Upper lobe of left lung (tissue), 6 donors: ENCODE measurements around the gene GSTM2. TPM values are rescaled to one million over a fixed set of nuclear protein-coding genes. Genes with fewer than 3 reads are reported as not detected.

Source experiments
- ATAC-seq, 2 donors: fragments of 200-7000 bp; cut with Tn5 transposase; one replicate each; pipeline ENCODE4 v1.9.1; 2022; ENCODE audit warnings: mild to moderate bottlenecking in 2 of 2, moderate library complexity in 2 of 2; ENCODE audit not compliant: low FRiP score in 2 of 2
- DNase-seq, 2 donors: peaks; one replicate each; pipeline ENCODE4 v3.0.0-alpha.2; 2019 to 2020
- H3K27ac ChIP-seq, 4 donors: fragments of 200-600 bp; sonication (generic); one replicate each; pipeline ENCODE4 v1.5.1; 2016 to 2019
- H3K27me3 ChIP-seq, 4 donors: fragments of 200-600 bp; sonication (generic); one replicate each; pipeline ENCODE4 v1.5.1; 2017 to 2019
- H3K36me3 ChIP-seq, 4 donors: fragments of 200-600 bp; sonication (generic); one replicate each; pipeline ENCODE4 v1.5.1; 2016 to 2019
- H3K4me1 ChIP-seq, 4 donors: fragments of 200-600 bp; sonication (generic); one replicate each; pipeline ENCODE4 v1.5.1; 2018 to 2019
- H3K4me3 ChIP-seq, 4 donors: fragments of 200-600 bp; sonication (generic); one replicate each; pipeline ENCODE4 v1.5.1; 2017 to 2019; ENCODE audit warnings: mild to moderate bottlenecking in 2 of 4, moderate library complexity in 1 of 4
- H3K9me3 ChIP-seq, 4 donors: fragments of 200-600 bp; sonication (generic); one replicate each; pipeline ENCODE4 v1.5.1; 2018 to 2019
- CTCF ChIP-seq, 6 experiments: fragments of 450-650 bp in 4 of 6; fragments of 200-600 bp in 2 of 6; sonication (generic) in 2 of 6; IDR thresholded peaks; one replicate each; pipeline ENCODE4 v1.5.1; 2016 to 2019; ENCODE audit warnings: antibody characterized with exemption in 6 of 6
- EP300 ChIP-seq, 4 donors: sonication (generic); formaldehyde crosslinking; IDR thresholded peaks; one replicate each; pipeline ENCODE4 v1.5.1; 2017; ENCODE audit warnings: antibody characterized with exemption in 4 of 4, control low read depth in 2 of 4
- POLR2A ChIP-seq, 4 donors: fragments of 450-650 bp; IDR thresholded peaks; one replicate each; pipeline ENCODE4 v1.5.1; 2016 to 2017; ENCODE audit warnings: antibody characterized with exemption in 4 of 4, mild to moderate bottlenecking in 2 of 4
- POLR2AphosphoS5 ChIP-seq, 2 donors: sonication (generic); formaldehyde crosslinking; IDR thresholded peaks; one replicate each; pipeline ENCODE4 v1.5.1; 2017; ENCODE audit warnings: antibody characterized with exemption in 2 of 2
- WGBS, 2 donors: methylation state at CpG; one replicate each; pipeline ENCODE4 v1.1.5; 2017 to 2018; 5-methylcytosine and 5-hydroxymethylcytosine counted together
- total RNA-seq, 6 donors: library from RNA; depleted of rRNA in 4 of 6; stranded (reverse); fragments of >200 nt in 4 of 6; gene quantifications; one replicate each; pipeline versions ENCODE4 v1.1.0 to v1.2.1, GENCODE V29; 2016 to 2021
- donor health status: DM: no; HTN: no; CAD: no; lungs with moderate emphysema.
- donor health status: DM: no; HTN: yes; CAD: no; lungs with severe emphysema.

The GSTM2 gene
- total RNA-seq, 6 donors from 2014 or later = 19.0 to 263 (median 31.6) TPM

GRCh38 chr1:109620841-109621286 lies 47.0 kb upstream of the GSTM2 start:
- Histone ChIP-seq H3K9me3 (no peaks in the 10 kb centered on the region), H3K27ac (peak overlapping the region; percentile 86 to 93 (median 88)), H3K4me3 (peak overlapping the region; percentile 49 to 90 (median 74)), H3K36me3 (peaks cover 0 to under 1% (median 0%) of the 10 kb centered on the region in 4 donors), H3K27me3 (no peaks in the 10 kb centered on the region), H3K4me1 (peaks cover 47 to 73% (median 64%) of the 10 kb centered on the region in 4 donors)
- ATAC-seq (peak; percentile 87 to 89), DNase-seq (peak; percentile 93 to 98)
- TF ChIP-seq POLR2AphosphoS5 (IDR thresholded peaks at IDR 0.05) (peak; percentile 73 to 74), POLR2A (IDR thresholded peaks at IDR 0.05) (peak in 1 of 4 donors; percentile 41), CTCF (IDR thresholded peaks at IDR 0.05) (no peak)
- 2% methylated on average over 14 of the region's 18 CpGs; no CpG with 5 or more reads in 1 of the 2 donors for WGBS, 2 donors

- DNase-seq (peak in 1 of 2 donors; percentile 24), ATAC-seq (no peak)
- Histone ChIP-seq H3K27ac (peak overlapping the region; percentile 86 to 93 (median 88)), H3K4me1 (peaks cover 45 to 71% (median 59%) of the 10 kb centered on the region in 4 donors), H3K36me3 (peaks cover 0 to 8% (median 5%) of the 10 kb centered on the region in 4 donors), H3K27me3 (no peaks in the 10 kb centered on the region), H3K9me3 (no peaks in the 10 kb centered on the region), H3K4me3 (peak overlapping the region; percentile 49 to 90 (median 74))
- TF ChIP-seq CTCF (IDR thresholded peaks at IDR 0.05) = no peak
- TF ChIP-seq POLR2A (IDR thresholded peaks at IDR 0.05) = no peak
- no peak for TF ChIP-seq EP300 (IDR thresholded peaks at IDR 0.05)
- no peak for TF ChIP-seq POLR2AphosphoS5 (IDR thresholded peaks at IDR 0.05)
- 44 to 49% methylated on average over 12 to 13 of the region's 13 CpGs for WGBS, 2 donors
Observed at GRCh38 chr1:109621379-109622136, 46.3 kb upstream of the GSTM2 start.

DNA sequence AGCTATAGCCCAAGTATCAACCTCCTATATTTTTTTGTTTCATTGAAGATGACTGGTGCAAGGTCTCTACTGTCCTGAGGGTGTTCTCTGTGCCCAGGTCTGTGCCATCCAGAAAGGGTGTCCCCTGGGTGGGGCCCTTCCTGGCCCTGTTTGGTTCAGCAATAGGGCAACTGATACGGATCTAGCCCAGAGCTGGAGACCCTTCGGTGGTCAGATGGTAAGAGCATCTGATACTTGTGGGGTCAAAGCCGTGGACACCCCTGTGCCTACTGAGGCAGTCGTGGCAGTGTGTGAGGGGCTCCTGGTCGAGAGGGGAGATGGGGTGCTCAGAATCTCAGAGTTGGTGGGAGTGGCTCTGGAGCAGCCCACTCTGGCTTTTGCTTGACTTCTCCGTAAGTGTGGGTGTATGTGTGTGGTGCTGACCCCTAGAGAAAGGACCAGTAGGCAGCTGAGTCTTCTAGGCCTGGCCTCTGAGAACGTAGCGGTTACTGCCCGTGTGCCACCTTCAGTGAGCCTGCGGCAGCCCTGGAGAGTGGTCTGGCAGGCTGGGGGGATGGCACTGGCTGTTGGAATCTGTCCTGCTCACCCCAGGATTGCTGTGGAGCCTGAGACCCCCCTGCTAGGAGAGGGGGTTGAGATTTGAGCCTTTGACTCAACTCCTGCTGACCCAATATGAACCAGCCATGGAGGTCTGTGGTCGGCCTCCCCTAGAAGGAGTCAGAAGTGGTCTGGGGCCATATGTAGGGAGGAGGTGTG lies 45.5 kb upstream of the GSTM2 start:
- WGBS, 2 donors = 65 to 80% methylated on average over 6 to 11 of the region's 11 CpGs
- DNase-seq (no peak), ATAC-seq (no peak)
- Histone ChIP-seq H3K9me3 (no peaks in the 10 kb centered on the region), H3K4me1 (peaks cover 45 to 65% (median 53%) of the 10 kb centered on the region in 4 donors), H3K36me3 (peaks cover 0 to 15% (median 13%) of the 10 kb centered on the region in 4 donors), H3K4me3 (no peak overlapping the region), H3K27ac (peak overlapping the region in 2 of 4 donors; percentile 37 to 90), H3K27me3 (no peaks in the 10 kb centered on the region)
- TF ChIP-seq EP300 (IDR thresholded peaks at IDR 0.05) = no peak

DNA sequence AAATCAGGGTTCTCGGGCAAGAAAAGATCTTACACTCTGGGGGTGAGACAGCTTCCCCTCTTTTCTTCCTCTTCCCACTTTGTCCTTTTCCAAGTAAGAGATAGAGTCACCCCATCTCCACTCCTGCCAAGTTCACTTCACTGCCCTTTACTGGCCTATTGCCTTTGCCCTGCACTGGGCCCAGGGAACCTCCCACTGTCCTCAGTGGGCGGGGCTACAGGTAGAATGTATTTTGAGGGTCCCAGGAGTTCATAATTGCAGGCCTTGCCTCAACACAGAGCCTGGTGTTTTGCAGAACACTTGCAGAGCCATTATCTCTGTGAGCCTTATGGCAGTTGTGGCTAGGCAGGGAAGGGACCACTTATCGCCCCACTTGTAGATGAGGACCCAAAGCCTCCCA lies 45.0 kb upstream of the GSTM2 start:
- peak overlapping the region in 3 of 4 donors; percentile 5 to 37 (median 10) for H3K27ac ChIP-seq
- TF ChIP-seq POLR2AphosphoS5 (IDR thresholded peaks at IDR 0.05) = no peak
- peaks cover 40 to 62% (median 53%) of the 10 kb centered on the region in 4 donors for H3K4me1 ChIP-seq
- H3K9me3 ChIP-seq = no peaks in the 10 kb centered on the region
- H3K27me3 ChIP-seq = no peaks in the 10 kb centered on the region
- peaks cover 0 to 21% (median 19%) of the 10 kb centered on the region in 4 donors for H3K36me3 ChIP-seq
- WGBS, 2 donors = 79 to 85% methylated on average over 3 of the region's 3 CpGs
- no peak for DNase-seq
- ATAC-seq = no peak
- no peak overlapping the region for H3K4me3 ChIP-seq

DNA sequence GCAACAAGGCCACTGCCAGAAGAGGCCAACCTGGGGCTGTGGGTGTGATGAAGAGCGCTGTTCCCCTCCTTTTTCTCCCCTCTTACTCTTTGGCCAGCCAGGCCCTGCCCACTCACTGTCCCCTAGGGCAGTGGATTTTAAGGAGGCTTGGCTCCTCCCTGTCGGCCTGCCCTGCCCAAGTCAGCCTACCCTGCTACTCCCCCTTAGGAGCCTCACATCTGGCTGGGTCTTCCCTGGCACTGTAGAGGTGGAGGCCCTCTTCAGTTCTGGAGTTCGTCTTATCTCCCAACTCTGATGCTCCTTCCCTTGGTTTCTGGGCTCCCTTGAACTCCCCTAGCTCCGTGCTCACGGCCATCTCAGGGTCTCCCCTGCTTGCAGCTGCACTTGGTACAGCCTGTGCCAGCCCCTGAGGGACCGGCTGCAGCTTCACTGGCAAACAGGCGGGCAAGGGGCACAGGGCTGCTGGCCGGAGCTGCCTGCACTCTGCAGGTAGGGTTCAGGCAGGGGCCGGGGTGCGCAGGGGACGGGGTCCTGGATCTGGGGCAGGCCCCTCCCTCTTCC lies 44.2 kb upstream of the GSTM2 start:
- peaks cover 39 to 57% (median 51%) of the 10 kb centered on the region in 4 donors for H3K4me1 ChIP-seq
- peak in 1 of 2 donors; percentile 81 for DNase-seq
- 76 to 77% methylated on average over 11 of the region's 11 CpGs for WGBS, 2 donors

More for the DNA sequence above, 44.2 kb upstream of the GSTM2 start:
- Histone ChIP-seq H3K9me3 (no peaks in the 10 kb centered on the region), H3K4me3 (peak overlapping the region in 1 of 4 donors; percentile 13), H3K27me3 (no peaks in the 10 kb centered on the region), H3K36me3 (peaks cover 6 to 29% (median 27%) of the 10 kb centered on the region in 4 donors), H3K27ac (peak overlapping the region in 2 of 4 donors; percentile 5 to 18)
- no peak for ATAC-seq
- no peak for TF ChIP-seq EP300 (IDR thresholded peaks at IDR 0.05)
- no peak for TF ChIP-seq POLR2AphosphoS5 (IDR thresholded peaks at IDR 0.05)
- TF ChIP-seq POLR2A (IDR thresholded peaks at IDR 0.05) = no peak
- no peak for TF ChIP-seq CTCF (IDR thresholded peaks at IDR 0.05)
